Gastrocnemius medialis (tissue), 4 donors: Measurements from ENCODE around the gene ADAMTS8.

Experiments used
- POLR2A ChIP-seq, 2 donors: fragments of 450-650 bp; IDR thresholded peaks; one replicate each; pipeline ENCODE4 v1.6.1; 2017; ENCODE audit warnings: antibody characterized with exemption in 2 of 2, mild to moderate bottlenecking in 2 of 2, moderate library complexity in 2 of 2
- TF ChIP-seq, protein P1 (sequence below), 5 experiments: fragments of 450-650 bp in 3 of 5; fragments of 200-600 bp in 2 of 5; sonication (generic) in 2 of 5; IDR thresholded peaks in 4 of 5; conservative IDR thresholded peaks in 1 of 5; 1 replicate in 4 of 5; 2 replicates in 1 of 5; pipeline ENCODE4 v1.5.1; 2016 to 2019; ENCODE audit warnings: antibody characterized with exemption in 5 of 5, mild to moderate bottlenecking in 3 of 5, moderate library complexity in 3 of 5

DNA sequence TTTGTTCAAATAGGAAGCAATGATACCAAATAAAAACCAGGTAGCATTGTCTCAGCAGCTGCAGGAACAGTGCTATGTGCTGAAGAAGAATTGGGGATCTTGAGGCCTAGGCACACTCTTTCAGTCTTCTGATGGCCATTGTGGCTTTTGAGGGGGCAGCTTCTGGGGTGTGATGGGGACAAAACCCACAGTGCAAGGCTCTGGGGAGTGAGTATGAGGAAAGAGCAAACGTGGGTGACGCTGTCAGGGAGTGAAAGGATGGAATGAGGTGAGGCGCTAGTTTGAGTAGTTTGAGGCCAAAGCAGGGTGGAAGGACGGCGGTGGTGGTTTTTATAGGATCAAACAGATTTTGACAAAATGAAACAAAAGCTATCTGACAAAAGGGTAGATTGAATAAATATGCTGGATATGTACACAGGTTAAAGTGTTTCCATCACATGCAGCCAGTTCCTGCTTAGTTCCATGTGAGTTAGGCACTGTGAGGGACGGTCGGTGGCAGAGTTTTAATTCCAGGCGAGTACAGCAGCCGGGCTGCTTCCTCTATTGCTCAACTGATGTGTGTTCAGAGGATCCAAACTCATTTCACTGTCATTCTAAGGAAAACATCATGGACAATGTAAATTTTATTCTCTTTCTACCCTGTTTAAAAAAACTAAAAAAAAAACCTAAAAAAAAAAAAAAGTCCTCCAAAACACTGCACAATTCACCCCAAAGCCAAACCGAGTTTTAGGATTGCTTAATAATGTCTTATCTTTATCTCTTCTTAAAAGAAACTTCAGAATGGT is 38.9 kb upstream of the ADAMTS8 start:
- TF ChIP-seq, protein P1, sequence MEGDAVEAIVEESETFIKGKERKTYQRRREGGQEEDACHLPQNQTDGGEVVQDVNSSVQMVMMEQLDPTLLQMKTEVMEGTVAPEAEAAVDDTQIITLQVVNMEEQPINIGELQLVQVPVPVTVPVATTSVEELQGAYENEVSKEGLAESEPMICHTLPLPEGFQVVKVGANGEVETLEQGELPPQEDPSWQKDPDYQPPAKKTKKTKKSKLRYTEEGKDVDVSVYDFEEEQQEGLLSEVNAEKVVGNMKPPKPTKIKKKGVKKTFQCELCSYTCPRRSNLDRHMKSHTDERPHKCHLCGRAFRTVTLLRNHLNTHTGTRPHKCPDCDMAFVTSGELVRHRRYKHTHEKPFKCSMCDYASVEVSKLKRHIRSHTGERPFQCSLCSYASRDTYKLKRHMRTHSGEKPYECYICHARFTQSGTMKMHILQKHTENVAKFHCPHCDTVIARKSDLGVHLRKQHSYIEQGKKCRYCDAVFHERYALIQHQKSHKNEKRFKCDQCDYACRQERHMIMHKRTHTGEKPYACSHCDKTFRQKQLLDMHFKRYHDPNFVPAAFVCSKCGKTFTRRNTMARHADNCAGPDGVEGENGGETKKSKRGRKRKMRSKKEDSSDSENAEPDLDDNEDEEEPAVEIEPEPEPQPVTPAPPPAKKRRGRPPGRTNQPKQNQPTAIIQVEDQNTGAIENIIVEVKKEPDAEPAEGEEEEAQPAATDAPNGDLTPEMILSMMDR (IDR thresholded peaks at IDR 0.05 in 4 of 5, conservative IDR thresholded peaks at IDR 0.05 in 1 of 5), result no peak
- TF ChIP-seq POLR2A (IDR thresholded peaks at IDR 0.05), result no peak
